ENCODE measurements around the gene MPZL1. TPM values are rescaled to one million over a fixed set of nuclear protein-coding genes. Genes with fewer than 3 reads are reported as not detected.
"Not testable (repeated sequence)": the region's sequence is repeated elsewhere in the genome, so short reads cannot be mapped to it uniquely, and the experiment has no call there.

The MPZL1 gene
- total RNA-seq, 1 donor from 2014 or later, result 97.5 TPM

DNA sequence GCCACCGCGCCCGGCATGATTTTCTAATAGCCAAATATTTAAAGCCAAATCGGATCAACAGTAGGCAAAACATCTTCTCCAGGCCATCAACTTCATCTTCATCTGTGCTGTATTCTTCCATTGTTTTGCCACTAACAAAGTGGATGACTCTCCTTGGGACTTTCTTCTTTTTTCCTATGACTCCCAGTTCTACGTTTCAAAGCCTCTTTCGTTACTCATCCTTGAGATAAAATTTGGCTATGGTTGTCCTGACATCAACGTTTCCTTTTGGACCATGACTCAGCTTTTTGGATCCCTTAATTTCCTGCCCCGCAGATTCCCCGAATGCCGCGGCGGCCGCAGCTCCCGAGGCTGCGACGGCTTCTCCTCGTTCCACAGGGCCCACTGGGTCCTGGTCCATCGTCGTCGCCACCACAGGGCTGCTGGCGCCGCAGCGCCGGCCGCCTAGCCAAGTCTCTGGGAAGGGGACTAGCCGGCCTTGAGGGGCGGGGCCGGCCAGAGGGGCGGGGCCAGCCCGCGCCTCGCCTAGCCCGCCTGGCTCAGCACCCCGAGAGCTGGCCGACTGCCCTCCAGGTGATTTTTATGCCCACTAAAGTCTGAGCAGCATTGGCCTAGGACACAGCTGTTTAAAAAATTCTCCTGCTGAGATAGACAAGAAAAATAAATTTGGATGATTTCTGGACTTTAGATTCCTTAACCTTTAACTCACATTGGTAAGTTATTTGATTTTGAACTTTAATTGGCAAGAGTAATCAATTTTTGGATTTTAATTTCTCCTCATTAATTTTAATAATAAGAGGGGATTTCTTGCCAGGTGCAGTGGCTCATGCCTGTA is 98.3 kb downstream of the MPZL1 start:
- ATAC-seq, result peak; percentile 87

DNA sequence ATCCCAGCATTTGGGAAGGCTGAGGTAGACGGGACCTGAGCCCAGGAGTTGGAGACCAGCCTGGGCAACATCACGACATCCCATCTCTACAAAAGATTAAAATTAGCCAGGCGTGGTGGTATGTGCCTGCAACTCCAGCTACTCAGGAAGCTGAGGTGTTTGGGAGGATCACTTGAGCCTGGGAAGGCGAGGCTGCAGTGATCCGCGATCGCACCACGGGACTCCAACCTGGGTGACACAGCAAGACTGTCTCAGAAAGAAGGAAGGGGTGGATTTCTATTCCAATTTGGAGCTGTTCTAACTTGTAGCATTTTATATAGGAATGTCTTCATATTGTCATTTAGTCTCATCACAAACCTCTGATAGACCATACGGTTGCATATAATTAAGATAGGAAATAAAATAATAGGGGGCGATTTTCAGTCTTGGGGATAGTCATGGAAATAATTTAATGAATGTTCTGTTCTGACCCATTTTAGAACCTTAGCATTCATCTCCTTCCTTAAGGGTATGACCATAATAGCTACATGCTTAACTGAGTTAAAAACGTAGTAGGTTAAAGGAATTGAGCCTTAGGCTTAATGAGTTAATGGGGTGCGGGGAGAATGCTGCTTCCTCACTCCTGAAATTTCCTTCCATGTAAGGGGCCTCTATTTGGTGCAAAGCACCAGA is 99.0 kb downstream of the MPZL1 start:
- ATAC-seq, result peak; percentile 74

DNA sequence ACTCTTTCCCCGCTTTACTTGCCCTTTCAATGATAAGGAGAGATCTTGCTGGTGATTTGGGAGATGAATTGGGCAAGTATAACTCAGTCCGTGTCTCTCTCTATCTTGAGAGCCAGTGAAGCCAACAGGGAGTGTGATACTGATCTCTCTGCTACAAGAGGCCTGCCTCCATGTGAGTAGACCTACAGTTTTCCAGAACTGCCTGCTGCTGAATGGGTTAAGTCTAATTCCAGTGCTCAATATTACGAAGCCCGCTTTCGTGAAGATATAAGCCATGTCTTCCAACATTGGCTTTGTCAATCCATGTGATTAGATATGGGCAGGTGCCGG is 99.5 kb downstream of the MPZL1 start:
- ATAC-seq, result no peak

DNA sequence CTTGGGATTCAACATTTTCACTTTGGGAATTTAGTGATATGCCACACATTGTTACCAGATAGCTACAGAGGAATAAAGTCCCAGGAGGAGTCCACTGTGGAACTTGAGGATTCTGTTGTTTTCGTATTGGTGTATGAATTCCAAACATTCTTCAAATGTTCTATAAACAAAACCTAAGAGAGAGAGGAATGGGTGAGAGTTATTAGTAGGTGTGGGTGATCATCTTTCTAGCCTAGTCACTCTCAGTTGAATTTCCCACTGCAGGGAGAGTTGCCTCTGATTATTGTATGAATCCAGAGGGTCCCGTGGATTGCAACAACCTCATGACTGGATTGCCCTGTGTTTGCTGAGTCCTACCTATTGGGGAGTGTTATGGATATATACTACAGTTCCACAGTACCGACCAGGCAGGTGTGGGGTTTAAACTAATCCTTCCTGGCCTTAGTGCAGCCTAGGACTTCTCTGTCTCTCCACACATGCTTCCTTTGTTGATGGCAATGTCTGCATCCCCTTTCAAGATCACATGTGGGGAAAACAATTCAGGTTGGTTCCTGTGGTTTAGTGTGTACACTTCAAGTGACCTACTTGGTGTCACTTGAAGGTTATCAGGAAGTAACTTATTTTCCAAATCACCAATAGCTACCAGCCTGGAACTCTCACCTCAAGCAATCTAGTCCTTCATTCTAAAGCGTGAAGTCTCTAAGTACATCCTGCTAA is 100.3 kb downstream of the MPZL1 start:
- ATAC-seq, result no peak

GRCh38 chr1:167824163-167824794 is 102.5 kb downstream of the MPZL1 start:
- ATAC-seq, result no peak

DNA sequence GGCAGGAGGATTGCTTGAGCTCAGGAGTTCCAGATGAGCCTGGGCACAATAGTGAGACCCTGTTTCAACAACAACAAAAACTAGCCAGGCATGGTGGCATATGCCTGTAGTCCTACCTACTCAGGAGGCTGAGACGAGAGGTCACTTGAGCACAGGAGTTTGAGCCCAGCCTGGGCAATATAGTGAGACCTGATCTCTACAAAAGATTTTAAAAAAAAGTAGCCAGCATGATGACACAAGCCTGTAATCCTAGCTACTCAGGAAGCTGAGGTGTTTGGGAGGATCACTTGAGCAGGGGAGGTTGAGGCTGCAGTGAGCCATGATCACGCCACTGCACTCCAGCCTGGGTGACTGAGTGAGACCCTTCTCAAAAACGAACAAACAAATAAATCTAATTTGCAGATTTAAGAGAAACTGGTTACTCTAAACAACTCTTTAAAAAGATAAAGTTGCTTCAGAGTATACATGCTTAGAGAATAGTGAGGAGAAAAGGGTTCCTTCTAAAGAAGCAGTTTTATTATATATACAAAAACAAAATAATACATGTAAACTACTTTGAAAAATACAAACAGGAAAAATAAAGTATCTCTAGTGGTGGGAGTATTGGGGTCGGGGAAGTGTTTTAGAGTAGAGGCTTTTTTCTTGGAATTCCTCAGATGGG is 103.8 kb downstream of the MPZL1 start:
- ATAC-seq, result no peak

- ATAC-seq, result no peak
Observed at GRCh38 chr1:167826127-167826526, 104.3 kb downstream of the MPZL1 start.

- no peak for ATAC-seq
Observed at GRCh38 chr1:167829868-167830267, 108.1 kb downstream of the MPZL1 start.

- not testable (repeated sequence) for ATAC-seq
Observed at GRCh38 chr1:167830668-167831067, 108.9 kb downstream of the MPZL1 start.

DNA sequence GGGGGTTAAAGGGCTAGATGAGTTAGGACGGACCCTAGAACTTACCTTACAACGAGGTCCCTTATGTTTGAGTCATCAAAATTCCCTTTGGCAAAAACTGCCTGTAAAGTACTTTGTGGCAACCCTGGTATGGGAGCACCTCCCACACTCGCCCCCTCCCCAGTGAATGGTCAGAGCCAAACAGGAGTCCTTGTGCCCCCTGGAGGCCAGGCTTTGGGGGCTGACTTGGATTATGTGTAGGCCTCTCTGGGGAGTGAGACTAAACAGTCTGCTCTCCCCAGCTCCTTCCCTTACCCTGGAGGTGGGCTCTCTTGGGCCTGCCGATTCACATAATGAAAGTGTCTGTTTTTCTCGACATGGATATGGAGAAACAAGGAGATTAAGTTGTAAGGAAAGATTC is 110.9 kb downstream of the MPZL1 start:
- ATAC-seq, result no peak

DNA sequence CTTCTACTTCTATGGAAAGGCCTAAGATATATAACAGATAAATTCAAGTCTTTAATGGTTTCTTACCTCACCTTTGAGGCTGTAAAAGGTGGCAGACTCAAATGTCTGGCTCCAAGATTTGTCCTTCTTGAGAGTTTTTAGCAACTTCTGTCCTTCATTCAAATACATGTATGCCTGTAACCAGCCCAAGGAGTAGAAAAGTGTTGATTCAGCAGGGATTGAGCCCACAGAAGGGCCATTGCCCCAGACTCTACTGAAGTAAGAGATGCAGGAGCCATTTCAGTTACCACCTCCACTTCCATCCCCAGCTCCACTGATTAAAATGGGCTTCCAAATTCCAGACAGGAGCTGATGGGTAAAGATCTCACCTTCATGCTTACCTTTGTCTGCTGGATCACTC is 112.1 kb downstream of the MPZL1 start:
- ATAC-seq, result no peak

- ATAC-seq, result no peak
Observed at GRCh38 chr1:167836197-167836596, 114.4 kb downstream of the MPZL1 start.

DNA sequence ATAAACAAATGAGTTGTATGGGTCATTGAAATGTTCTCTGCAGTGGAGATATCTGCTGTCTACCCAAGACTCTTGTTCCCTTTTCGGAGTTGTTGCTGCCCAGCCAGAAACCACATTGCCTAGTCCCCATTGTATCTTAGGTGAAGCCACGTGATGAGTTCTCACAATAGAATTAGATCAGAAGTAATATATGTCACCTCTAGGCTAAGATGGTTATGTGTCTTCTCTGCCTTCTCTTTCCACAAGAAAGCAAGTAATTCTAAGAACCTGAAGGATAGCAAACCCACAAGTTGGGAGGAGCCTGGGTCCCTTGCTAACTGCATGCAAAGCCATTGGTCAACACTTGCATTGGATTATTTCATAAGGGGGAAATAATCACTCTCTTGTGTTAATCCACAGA is 115.5 kb downstream of the MPZL1 start:
- ATAC-seq, result no peak

DNA sequence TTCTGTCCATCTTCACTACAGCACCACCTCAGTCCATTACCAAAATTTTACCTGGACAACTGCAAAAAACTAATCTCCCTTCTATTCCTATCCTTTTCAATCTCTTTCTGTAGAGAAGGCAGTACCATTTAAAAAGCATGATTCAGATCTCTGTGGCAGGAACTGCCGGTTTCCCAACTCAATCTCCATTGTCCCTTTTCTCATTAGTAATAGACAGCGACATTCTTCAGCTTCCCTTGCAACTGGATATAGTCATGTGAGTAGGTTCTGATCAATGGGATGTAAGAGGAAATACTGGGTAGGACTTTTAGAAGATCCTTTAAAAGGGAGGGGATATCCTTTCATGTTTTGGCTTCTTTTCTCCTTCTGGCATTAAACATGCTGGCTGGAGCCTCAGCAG is 117.2 kb downstream of the MPZL1 start:
- peak; percentile 76 for ATAC-seq

Other genes with a start within 250 kb of the MPZL1 start
- 0.80 TPM for gene CD247, start 203.5 kb upstream of the MPZL1 start, total RNA-seq
- gene CREG1, start 168.2 kb upstream of the MPZL1 start, total RNA-seq, result 61.8 TPM
- 2.4 TPM for gene RCSD1, start 91.8 kb upstream of the MPZL1 start, total RNA-seq
- gene ADCY10, start 192.2 kb downstream of the MPZL1 start, total RNA-seq, result not detected
- 32.4 TPM for gene DCAF6, start 214.7 kb downstream of the MPZL1 start, total RNA-seq
- gene MPC2, start 215.1 kb downstream of the MPZL1 start, total RNA-seq, result 53.9 TPM